Peyer's patch (tissue), 4 donors: Measurements from ENCODE around the gene GFOD2.
A peak's percentile ranks its signal among the peaks of the same experiment; 100 is the strongest.

ENCODE experiments used
- CTCF ChIP-seq, 6 experiments: fragments of 450-650 bp in 4 of 6; fragments of 200-600 bp in 2 of 6; sonication (generic) in 1 of 6; IDR thresholded peaks; one replicate each; pipeline ENCODE4 v1.5.1; 2017 to 2019; ENCODE audit warnings: antibody characterized with exemption in 6 of 6, mild to moderate bottlenecking in 3 of 6, moderate library complexity in 1 of 6
- POLR2A ChIP-seq, 2 donors: fragments of 450-650 bp; IDR thresholded peaks; one replicate each; pipeline ENCODE4 v1.5.1; 2017; ENCODE audit warnings: antibody characterized with exemption in 2 of 2, mild to moderate bottlenecking in 2 of 2, moderate library complexity in 2 of 2

DNA sequence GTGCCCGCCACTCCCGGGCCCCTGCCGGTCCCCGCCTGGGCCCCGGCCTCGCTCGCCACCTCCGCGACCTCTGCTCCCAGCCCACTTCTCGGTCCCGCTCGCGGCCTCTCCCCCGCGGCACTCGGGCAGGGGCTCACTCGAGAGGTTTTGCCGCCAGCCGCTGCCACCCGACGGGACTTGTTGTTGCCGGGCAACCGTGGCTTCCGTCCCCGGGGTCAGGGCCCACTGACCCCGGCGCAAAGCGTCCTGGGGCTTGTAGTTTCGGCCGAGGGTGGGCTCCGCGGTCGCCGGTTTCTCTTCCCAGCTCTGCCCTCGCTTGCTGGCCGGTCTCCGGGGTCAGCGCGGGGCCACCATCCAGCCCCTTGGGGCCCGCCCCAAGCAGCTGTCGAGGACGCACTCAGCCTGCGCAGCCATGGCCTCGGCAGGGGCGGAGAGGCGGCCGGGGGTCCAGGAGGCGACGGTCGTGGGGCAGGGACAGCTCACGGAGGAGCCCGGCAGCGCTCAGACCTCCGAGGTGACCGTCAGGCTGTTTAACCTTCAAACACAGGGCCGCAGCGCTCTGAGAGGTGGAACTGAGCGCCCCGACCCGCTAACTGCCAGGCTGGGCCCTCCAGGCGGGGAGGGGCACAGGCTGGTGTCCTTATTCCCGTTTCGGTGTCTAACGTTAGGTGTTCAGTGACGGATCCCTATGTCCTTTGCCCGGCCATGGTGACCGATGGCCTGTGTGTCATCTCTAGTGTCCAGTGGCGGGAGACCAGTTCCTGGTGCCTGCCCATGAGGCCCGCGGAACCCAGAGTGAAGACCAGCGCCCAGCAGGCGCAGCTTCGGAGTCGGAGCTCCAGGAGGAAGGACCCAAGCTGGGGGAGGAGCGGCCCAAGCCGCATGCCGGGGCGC is 52.3 kb downstream of the GFOD2 start, which contains the start of the genes C16orf86 and ENKD1:
- TF ChIP-seq CTCF (IDR thresholded peaks at IDR 0.05) (no peak), POLR2A (IDR thresholded peaks at IDR 0.05) (peak in 1 of 2 donors; percentile 3)
